HG03196 (cell line): ENCODE data around the gene IGF1.

Experiments
- ATAC-seq: cut with Tn5 transposase; IDR thresholded peaks from one replicate; pipeline ENCODE4 v1.9.1; 2021; ENCODE audit not compliant: unreplicated experiment

Gene IGF1

GRCh38 chr12:102480406-102480805 lies at the start of gene IGF1:
Gene IGF1, minus strand, starts transcription at chr12:102480563. Its CDS starts 182 bp downstream, at chr12:102480381.
- ATAC-seq = no peak

- ATAC-seq = no peak
Observed at GRCh38 chr12:102528111-102528510, 47.7 kb upstream of the IGF1 start.

DNA sequence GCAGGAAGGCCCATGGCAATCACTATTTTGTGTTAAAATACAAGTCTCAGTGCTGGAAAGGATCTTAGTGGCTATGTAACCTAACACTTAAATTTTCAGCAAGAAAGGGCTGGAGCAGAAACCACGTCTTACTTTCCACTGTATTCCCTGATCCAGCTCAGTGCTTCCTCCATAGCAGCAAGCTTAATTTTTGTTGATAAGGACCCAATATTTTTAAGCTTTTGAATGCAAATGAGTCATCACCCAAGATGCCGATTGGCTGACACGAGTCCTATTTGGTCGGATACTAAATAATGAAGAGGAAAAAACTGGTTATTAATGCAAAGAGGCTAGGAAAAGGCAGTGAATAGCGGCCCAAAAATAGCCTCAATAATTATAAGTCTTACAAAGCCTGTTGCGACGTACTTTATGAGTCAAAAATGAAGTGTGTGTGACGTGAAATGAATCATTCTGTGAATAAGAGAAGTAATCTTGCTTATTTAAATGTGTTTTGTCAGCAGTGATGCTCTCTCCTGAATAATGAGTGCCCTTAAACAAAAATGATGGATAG lies 46.9 kb upstream of the IGF1 start:
- ATAC-seq = no peak

GRCh38 chr12:102526656-102527055 lies 46.3 kb upstream of the IGF1 start:
- no peak for ATAC-seq

GRCh38 chr12:102522768-102523167 lies 42.4 kb upstream of the IGF1 start:
- ATAC-seq = no peak

- no peak for ATAC-seq
Observed at GRCh38 chr12:102521662-102522277, 41.4 kb upstream of the IGF1 start.

DNA sequence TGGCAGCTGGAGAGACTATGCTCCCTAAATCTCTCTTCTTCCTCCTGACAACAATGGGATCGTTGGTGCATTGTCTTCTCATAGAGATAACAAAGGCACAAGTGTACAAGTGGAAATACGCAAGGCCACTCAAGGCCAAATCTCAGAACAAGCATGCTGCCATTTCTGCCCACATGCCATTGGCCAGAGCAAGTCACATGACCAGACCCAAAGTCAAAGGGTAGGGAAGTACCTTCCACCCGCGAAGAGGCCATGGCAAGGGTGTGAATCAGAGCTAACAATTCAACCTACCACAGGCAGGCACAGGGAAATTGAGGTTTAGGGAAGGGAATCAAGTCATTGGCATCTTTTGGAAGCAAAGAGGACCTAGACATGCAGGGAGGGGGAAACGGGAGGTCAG lies 38.5 kb upstream of the IGF1 start:
- no peak for ATAC-seq

DNA sequence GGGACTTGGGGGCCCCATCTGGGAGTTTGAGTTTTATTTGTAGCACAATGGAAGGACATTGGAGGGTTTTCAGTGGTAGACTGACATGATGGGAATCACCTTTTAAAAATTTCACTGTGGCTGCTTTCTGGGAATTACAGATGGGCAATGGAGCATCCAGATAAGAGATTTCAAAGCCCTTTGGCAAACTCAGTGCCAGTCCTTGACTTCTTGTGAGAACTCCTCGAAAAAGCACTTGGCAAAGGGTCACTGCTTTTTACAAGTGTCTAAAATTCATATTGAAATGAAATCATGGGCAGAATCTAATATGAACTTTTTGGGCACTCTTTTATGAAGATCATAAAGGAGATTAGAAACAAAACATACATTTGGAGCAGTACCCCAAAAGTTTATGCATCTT lies 34.3 kb upstream of the IGF1 start:
- ATAC-seq = no peak

DNA sequence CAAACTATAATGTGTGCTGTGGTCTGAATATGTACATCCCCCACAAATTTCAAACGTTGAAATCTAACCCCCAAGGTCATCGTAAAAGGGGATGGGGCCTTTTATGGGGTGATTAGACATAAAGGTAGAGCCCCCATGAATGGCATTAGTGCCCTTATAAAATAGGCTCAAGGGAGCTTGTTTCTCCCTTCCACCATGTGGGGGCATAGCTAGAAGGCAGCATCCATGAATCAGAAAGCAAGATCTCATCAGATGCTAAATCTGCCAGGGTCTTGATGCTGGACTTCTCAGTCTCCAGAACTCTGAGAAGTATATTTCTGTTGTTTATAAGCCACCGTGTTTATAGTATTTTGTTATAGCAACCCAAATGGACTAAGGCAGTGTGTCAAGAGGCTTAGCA lies 33.4 kb upstream of the IGF1 start:
- no peak for ATAC-seq

DNA sequence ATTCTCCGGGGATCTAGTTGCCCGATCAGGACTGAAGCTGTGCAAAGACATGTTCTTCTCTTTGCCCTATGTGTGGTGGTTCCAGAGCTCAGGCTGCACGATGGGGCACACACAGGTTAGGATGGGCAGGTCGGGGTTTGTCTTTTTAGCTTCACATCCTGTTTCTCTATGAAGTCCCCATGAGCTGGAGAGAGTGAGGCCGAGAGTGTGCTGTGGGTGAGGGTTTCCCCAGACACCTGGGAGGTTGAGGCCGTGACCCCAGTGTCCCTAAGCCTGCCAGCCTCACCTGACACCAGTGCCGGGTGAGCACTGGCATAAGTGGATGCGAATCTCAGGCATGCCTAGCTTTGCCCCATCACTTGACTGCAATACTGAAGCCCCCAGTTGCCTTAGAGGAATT lies 32.9 kb upstream of the IGF1 start:
- ATAC-seq = peak; percentile 79

- no peak for ATAC-seq
Observed at GRCh38 chr12:102512523-102512922, 32.2 kb upstream of the IGF1 start.

DNA sequence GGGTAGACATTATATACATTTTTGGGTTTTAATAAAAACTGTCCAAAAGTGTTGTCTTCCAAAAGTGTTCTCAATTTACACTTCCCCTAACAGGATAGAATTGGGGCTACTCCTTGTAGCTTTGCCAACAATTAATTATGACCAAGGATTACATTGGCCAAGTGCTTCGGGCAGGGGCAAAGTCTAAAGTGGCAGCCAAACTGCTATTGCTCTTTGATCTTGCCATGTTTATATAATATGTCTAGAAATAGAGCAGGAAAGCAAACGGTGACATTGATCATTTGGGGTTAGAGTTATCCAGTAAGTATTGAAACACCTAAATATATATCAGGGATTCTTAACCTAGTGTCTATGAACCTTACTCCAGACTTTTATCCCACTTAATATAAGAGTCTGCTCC lies 31.2 kb upstream of the IGF1 start:
- no peak for ATAC-seq

DNA sequence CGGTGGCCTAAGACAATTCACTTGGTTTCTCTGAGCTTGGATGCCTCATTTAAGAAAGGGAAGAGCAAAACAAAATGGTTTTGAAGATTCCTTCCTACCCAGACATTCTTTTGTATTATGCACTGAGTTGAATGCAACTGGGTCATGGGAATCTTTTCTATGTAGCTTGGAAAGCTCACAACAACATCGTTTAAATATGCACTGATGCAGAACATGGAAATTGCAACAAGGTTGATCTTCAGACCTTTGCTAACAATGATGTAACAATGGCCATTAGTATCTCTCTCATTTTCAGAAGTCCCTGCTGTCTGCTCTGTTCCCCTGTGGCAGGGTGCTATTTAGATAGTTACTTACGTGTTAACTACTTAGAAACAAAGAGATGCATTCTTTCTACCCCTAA lies 30.1 kb upstream of the IGF1 start:
- ATAC-seq = no peak

DNA sequence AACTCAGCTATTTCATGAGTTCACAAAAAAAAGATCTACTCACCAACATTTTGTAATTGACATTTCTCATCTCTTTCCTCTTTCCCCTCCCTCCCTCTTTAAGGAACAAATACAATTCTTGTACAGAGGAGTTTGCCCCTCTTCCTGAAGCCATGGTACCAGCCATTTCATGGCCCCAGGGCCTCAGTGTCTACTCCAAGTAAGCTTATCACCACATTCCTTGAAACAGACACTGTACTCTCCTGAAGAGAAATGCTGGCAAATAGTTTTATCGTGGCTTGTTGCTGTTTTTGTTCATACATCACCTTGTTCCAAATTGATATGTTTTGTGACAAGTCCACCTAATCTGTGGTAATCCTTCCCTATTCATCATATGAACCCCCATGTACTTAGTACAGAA lies 29.7 kb upstream of the IGF1 start:
- ATAC-seq = no peak

- ATAC-seq = no peak
Observed at GRCh38 chr12:102509123-102509626, 28.8 kb upstream of the IGF1 start.

DNA sequence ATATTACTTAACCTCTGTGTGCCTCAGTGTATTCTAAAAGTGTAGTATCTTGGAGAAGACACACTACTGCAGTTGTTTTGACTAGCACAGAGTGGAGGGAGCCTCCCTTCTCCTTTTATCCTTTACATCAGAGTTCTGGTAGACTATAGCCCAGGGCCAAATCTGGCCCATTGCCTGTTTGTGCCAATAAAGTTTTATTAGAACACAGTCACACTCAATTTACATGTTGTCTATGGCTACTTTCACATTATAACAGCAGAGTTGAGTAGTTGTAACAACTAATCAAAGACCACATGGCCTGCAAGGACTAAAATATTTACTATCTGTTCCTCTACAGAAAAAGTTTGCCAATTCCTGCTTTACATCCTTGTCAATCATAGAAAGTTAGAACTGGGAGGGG lies 27.7 kb upstream of the IGF1 start:
- ATAC-seq = no peak

DNA sequence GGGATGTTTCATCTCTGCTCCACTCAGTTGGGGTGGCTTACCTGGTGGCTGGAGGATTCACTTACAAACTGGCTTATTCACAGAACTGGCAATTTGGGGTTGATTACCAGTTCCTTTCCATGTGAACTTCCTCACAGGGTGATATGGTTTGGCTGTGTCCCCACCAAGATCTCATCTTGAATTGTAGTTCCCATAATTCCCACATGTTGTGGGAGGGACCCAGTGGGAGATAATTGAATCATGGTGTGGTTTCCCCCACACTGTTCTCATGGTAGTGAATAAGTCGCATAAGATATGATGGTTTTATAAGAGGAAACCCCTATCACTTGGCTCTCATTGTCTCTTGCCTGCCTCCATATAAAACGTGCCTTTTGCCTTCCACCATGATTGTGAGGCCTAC lies 26.9 kb upstream of the IGF1 start:
- ATAC-seq = no peak

DNA sequence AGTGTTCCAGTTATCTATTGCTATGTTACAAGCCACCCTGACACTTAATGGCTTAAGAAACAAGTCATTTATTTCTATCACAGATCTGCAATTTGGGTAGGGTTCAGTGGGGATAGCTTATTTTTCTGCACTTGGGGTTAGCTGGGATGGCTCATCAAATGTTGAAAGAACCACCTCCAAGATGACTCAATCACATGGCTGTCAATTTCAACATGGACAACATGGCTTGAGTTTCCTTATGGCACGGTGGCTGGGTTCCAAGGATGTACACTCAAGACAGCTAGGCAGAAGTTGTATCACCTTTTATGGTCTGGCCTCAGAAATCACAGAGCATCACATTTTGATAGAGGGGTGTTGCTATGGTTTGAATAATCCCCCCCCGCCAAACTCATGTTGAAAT lies 24.5 kb upstream of the IGF1 start:
- ATAC-seq = no peak

GRCh38 chr12:102504280-102504679 lies 23.9 kb upstream of the IGF1 start:
- no peak for ATAC-seq

- ATAC-seq = no peak
Observed at GRCh38 chr12:102503831-102504230, 23.5 kb upstream of the IGF1 start.

GRCh38 chr12:102503056-102503681 lies 22.8 kb upstream of the IGF1 start:
- ATAC-seq = no peak

GRCh38 chr12:102501773-102502172 lies 21.4 kb upstream of the IGF1 start:
- no peak for ATAC-seq

DNA sequence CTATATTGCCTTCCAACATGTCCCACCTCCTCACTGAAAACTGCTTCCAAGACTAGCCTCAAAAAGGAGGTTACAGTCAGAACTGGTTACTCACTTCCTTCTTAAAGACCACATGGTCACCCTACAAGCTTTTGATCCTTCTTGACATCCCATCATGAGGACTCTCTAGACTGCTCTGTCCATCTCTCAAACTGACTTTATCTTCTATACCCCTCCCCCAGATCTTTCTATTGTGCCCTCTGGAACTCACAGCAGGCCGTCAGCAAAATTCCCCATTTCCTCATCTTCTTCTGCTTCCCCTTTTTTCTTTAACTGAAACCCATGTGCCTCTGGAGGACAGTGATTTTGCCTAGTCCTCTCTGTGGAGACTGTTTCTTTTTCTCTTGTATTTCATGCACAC lies 18.1 kb upstream of the IGF1 start:
- ATAC-seq = no peak
